Caco-2 (cell line): ENCODE data around the gene PACS1. TPM values are rescaled to one million over a fixed set of nuclear protein-coding genes. Genes with fewer than 3 reads are reported as not detected.
A peak's percentile ranks its signal among the peaks of the same experiment; 100 is the strongest.

Experiments
- BruUV-seq: library from RNA; stranded (reverse); fragments of 400-500 nt; replicated peaks from 2 replicates; lab custom pipeline; 2021; lab: Mats Ljungman, UMichigan
- CTCF ChIA-PET: fragments of 300-600 bp; sonication (Branson Sonifier 250); formaldehyde crosslinking; loops from one replicate; lab custom pipeline; 2022; ENCODE audit warnings: antibody characterized with exemption; lab: Charles Lee
- POLR2A ChIA-PET: fragments of 300-600 bp; sonication (Branson Sonifier 250); formaldehyde crosslinking; loops from one replicate; lab custom pipeline; 2022; ENCODE audit warnings: antibody characterized with exemption; lab: Charles Lee
- DNase-seq, 2 experiments: peaks; one replicate each; pipeline versions ENCODE4 v3.0.0 to v3.0.0-alpha.2; 2020 to 2022
- H3K27me3 ChIP-seq: replicated peaks from 2 replicates; pipeline ENCODE4 v1.6.0; 2011; ENCODE audit warnings: low read length; ENCODE audit not compliant: control insufficient read depth, insufficient read depth
- H3K36me3 ChIP-seq: 2 replicates; pipeline ENCODE4 v1.5.1; 2011; ENCODE audit warnings: low read length; ENCODE audit not compliant: control insufficient read depth, insufficient read depth
- H3K4me1 ChIP-seq: fragments of 250-450 bp; sonication (Bioruptor Pico); 2 replicates; pipeline ENCODE4 v1.5.1; 2020; ENCODE audit warnings: mild to moderate bottlenecking
- H3K4me3 ChIP-seq: 2 replicates; pipeline ENCODE4 v1.5.1; 2011; ENCODE audit warnings: low read depth, mild to moderate bottlenecking, control low read depth, low read length
- H3K9me3 ChIP-seq: fragments of 250-450 bp; sonication (Bioruptor Pico); 2 replicates; pipeline ENCODE4 v1.5.1; 2020; ENCODE audit warnings: mild to moderate bottlenecking, moderate library complexity
- H3K27ac Mint-ChIP-seq: one replicate; pipeline ENCODE4 v1.8.0; 2022; ENCODE audit warnings: mixed read lengths; ENCODE audit not compliant: unreplicated experiment
- H3K27me3 Mint-ChIP-seq: one replicate; pipeline ENCODE4 v1.8.0; 2022; ENCODE audit warnings: mixed read lengths; ENCODE audit not compliant: insufficient read depth, unreplicated experiment
- H3K36me3 Mint-ChIP-seq: one replicate; pipeline ENCODE4 v1.8.0; 2022; ENCODE audit warnings: mild to moderate bottlenecking, mixed read lengths; ENCODE audit not compliant: insufficient read depth, unreplicated experiment
- H3K4me1 Mint-ChIP-seq: one replicate; pipeline ENCODE4 v1.8.0; 2022; ENCODE audit warnings: low read depth, mixed read lengths; ENCODE audit not compliant: unreplicated experiment
- H3K4me3 Mint-ChIP-seq: one replicate; pipeline ENCODE4 v1.8.0; 2022; ENCODE audit warnings: mild to moderate bottlenecking, moderate library complexity, mixed read lengths; ENCODE audit not compliant: unreplicated experiment
- H3K9me3 Mint-ChIP-seq: one replicate; pipeline ENCODE4 v1.8.0; 2022; ENCODE audit warnings: mixed read lengths; ENCODE audit not compliant: unreplicated experiment
- CTCF ChIP-seq, 2 experiments: fragments of 200-600 bp in 1 of 2; IDR thresholded peaks; 1 replicate in 1 of 2; 2 replicates in 1 of 2; pipeline versions ENCODE4 v1.5.1 to v1.8.0; 2011 to 2022; ENCODE audit warnings: antibody characterized with exemption in 1 of 2, control low read depth in 1 of 2, inconsistent platforms in 1 of 2, low read depth in 1 of 2, low read length in 1 of 2, mild to moderate bottlenecking in 1 of 2, moderate library complexity in 1 of 2; ENCODE audit not compliant: insufficient read depth in 1 of 2, severe bottlenecking in 1 of 2, unreplicated experiment in 1 of 2
- intact Hi-C: fragments of 100-400 bp; cut with micrococcal nuclease; formaldehyde crosslinking; loops from one replicate; pipeline ENCODE4 v1.10.0; 2022; ENCODE audit not compliant: unreplicated experiment
- total RNA-seq: library from RNA; stranded (reverse); gene quantifications from 2 replicates; pipeline ENCODE4 v1.2.3, GENCODE V29; 2022

The PACS1 gene
- total RNA-seq, 1 experiment from 2014 or later, result 82.2 TPM

GRCh38 chr11:66143264-66143566, 73.1 kb downstream of the PACS1 start:
- intact Hi-C loops, result loop anchor here (2.0 kb wide), 1 partner anchor 24 kb away; no protein-coding TSS in a partner anchor
- peaks cover 9% of the 10 kb centered on the region; the same call in 1 of the 2 replicates for H3K9me3 ChIP-seq
- no peaks in the 10 kb centered on the region for H3K27me3 Mint-ChIP-seq
- no peak for TF ChIP-seq CTCF (IDR thresholded peaks at IDR 0.05; ENCODE audit: insufficient read depth in 1 of 2, low read depth in 1 of 2, low read length in 1 of 2, severe bottlenecking in 1 of 2, unreplicated experiment in 1 of 2)
- H3K36me3 ChIP-seq, result no peaks in the 10 kb centered on the region; the same call in 1 of the 2 replicates
- no peak for DNase-seq
- CTCF ChIA-PET, result interaction anchor here (0.5 to 0.7 kb wide), 3 partner anchors 62 to 134 kb away, joined by 3 to 9 read pairs (median 3); no protein-coding TSS in a partner anchor
- H3K36me3 Mint-ChIP-seq, result peaks cover 36% of the 10 kb centered on the region
- H3K4me3 ChIP-seq, result no peak overlapping the region
- H3K9me3 Mint-ChIP-seq, result peaks cover 17% of the 10 kb centered on the region
- H3K27me3 ChIP-seq, result no peaks in the 10 kb centered on the region
- H3K4me3 Mint-ChIP-seq, result peak overlapping the region; percentile 33
- POLR2A ChIA-PET, result interaction anchor here (0.5 to 0.6 kb wide), 2 partner anchors 14 to 90 kb away, joined by 3 read pairs; no protein-coding TSS in a partner anchor
- H3K4me1 ChIP-seq, result peaks cover 50% of the 10 kb centered on the region
- no TSS peak for BruUV-seq
- H3K4me1 Mint-ChIP-seq, result peaks cover 30% of the 10 kb centered on the region
- peak overlapping the region; percentile 96 for H3K27ac Mint-ChIP-seq

DNA sequence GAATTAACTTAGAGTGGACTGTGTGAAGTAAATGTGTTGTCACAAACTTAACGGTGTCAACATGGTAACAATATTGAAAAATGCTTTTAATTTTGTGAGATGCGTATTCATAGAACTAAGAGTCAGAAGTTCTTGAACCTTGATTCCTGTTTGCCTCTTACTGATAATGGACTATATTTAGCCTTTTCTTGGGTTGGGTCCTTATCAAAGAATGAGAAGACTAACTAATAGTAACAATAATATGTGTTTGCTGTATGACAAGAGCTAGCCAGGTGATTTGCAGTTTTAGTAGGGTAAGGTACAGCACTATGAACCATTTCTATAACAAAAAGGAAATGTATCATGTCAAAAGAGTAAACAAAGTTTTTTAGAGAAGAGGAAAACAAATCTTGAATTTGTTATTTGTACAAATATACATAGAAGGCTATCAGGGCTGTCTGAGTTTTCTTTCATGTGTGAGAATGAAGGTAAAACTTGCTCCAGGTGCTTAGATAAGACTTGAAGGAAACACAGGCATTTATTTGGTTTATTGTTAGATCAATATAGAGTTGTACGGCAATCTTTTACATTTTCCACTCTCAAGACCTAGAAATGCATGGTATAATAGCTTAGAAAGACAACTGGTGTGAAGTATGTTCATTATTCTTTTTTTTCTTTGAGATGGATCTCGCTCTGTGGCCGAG, 74.1 kb downstream of the PACS1 start:
- peaks cover 50% of the 10 kb centered on the region for H3K4me1 ChIP-seq
- H3K36me3 ChIP-seq, result no peaks in the 10 kb centered on the region; the same call in 1 of the 2 replicates
- peaks cover 17% of the 10 kb centered on the region for H3K9me3 Mint-ChIP-seq
- no peak overlapping the region for H3K4me3 ChIP-seq
- DNase-seq, result no peak
- peak overlapping the region; percentile 96 for H3K27ac Mint-ChIP-seq
- no peak for TF ChIP-seq CTCF (IDR thresholded peaks at IDR 0.05; ENCODE audit: insufficient read depth in 1 of 2, low read depth in 1 of 2, low read length in 1 of 2, severe bottlenecking in 1 of 2, unreplicated experiment in 1 of 2)
- H3K9me3 ChIP-seq, result peaks cover 9% of the 10 kb centered on the region; the same call in 1 of the 2 replicates
- no peak overlapping the region for H3K4me3 Mint-ChIP-seq
- no peaks in the 10 kb centered on the region for H3K27me3 ChIP-seq
- CTCF ChIA-PET, result no interaction called here
- peaks cover 30% of the 10 kb centered on the region for H3K4me1 Mint-ChIP-seq
- H3K27me3 Mint-ChIP-seq, result no peaks in the 10 kb centered on the region
- no TSS peak for BruUV-seq
- H3K36me3 Mint-ChIP-seq, result peaks cover 36% of the 10 kb centered on the region
- intact Hi-C loops, result loop anchor here (2.0 kb wide), 1 partner anchor 25 kb away; no protein-coding TSS in a partner anchor
- POLR2A ChIA-PET, result no interaction called here

DNA sequence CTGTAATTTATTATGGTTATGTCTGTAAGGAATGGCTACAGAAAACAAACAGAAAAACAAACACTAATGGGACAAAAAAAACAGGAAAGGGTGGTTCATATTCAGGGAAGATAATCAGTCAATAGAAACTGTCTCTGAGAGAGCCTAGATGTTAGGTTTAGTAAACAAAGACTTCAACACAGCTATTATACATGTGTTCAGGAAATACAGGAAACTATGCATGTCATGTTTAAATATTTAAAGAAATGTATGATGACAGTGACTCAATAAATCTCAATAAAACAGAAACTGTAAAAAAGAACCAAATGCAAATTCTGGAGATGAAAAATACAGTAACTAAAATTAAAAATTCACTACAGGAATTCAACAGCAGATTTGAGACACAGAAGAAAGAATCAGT, 76.0 kb downstream of the PACS1 start:
- Histone ChIP-seq H3K4me3 (no peak overlapping the region), H3K4me1 (peaks cover 50% of the 10 kb centered on the region), H3K36me3 (no peaks in the 10 kb centered on the region; the same call in 1 of the 2 replicates), H3K9me3 (peaks cover 9% of the 10 kb centered on the region; the same call in 1 of the 2 replicates), H3K27me3 (no peaks in the 10 kb centered on the region)
- BruUV-seq, result no TSS peak
- Mint-ChIP-seq H3K4me1 (peaks cover 26% of the 10 kb centered on the region), H3K4me3 (no peak overlapping the region), H3K27ac (peak overlapping the region; percentile 54), H3K36me3 (peaks cover 24% of the 10 kb centered on the region), H3K9me3 (peaks cover 17% of the 10 kb centered on the region), H3K27me3 (no peaks in the 10 kb centered on the region)
- DNase-seq, result no peak
- ChIA-PET POLR2A (no interaction called here), CTCF (no interaction called here)
- intact Hi-C loops, result no loop called here
- no peak for TF ChIP-seq CTCF (IDR thresholded peaks at IDR 0.05; ENCODE audit: insufficient read depth in 1 of 2, low read depth in 1 of 2, low read length in 1 of 2, severe bottlenecking in 1 of 2, unreplicated experiment in 1 of 2)
